ENCODE data around the gene YY1. TPM values are rescaled to one million over a fixed set of nuclear protein-coding genes. Genes with fewer than 3 reads are reported as not detected.
A peak's percentile ranks its signal among the peaks of the same experiment; 100 is the strongest.
"Not testable (repeated sequence)": the region's sequence is repeated elsewhere in the genome, so short reads cannot be mapped to it uniquely, and the experiment has no call there.

Gene YY1
- total and polyA plus RNA-seq, 5 donors = 28.8 to 47.4 (median 45.7) TPM

- WGBS = 79% methylated on average over 5 of the region's 5 CpGs
- intact Hi-C loops (cut with DNase I) = no loop called here
- no peaks in the 10 kb centered on the region for H3K9me3 ChIP-seq (ENCODE audit: control insufficient read depth, low read length)
- no peak overlapping the region for H3K4me3 ChIP-seq (ENCODE audit: low read length)
- no peaks in the 10 kb centered on the region for H3K4me1 ChIP-seq (ENCODE audit: control insufficient read depth, insufficient read depth, low read length)
- H3K27ac ChIP-seq (ENCODE audit: low read length) = no peak overlapping the region
- DNase-seq (no peak), ATAC-seq (no peak)
- no peaks in the 10 kb centered on the region for H3K27me3 ChIP-seq (ENCODE audit: control insufficient read depth, insufficient read depth)
Observed at GRCh38 chr14:100230361-100230760, 8.6 kb upstream of the YY1 start.

DNA sequence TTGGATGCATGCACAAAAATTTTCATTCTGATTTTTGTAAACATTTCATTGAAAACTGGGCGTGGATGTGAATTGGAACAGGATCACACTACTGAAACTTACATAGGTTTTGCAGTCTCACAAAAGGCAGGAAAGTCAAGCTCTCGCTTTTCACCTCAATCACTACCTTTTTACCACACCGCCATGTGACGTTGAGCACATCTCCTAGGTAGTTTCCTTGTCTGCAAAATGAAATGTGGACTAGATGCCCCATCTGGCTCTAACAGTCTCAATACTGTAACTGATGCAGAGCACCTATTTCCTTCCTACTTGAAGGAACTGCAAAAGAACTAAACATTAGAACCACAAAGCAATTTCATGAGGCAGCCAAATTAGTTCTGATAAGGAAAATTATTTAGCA, 4.4 kb upstream of the YY1 start:
- no peak for ATAC-seq
- no peak for DNase-seq
- intact Hi-C loops (cut with DNase I) = no loop called here
- no peak overlapping the region for H3K4me3 ChIP-seq (ENCODE audit: low read length)
- no peaks in the 10 kb centered on the region for H3K4me1 ChIP-seq (ENCODE audit: control insufficient read depth, insufficient read depth, low read length)
- no peaks in the 10 kb centered on the region for H3K9me3 ChIP-seq (ENCODE audit: control insufficient read depth, low read length)
- no peak overlapping the region for H3K27ac ChIP-seq (ENCODE audit: low read length)
- WGBS = 78% methylated on average over 4 of the region's 4 CpGs
- H3K27me3 ChIP-seq (ENCODE audit: control insufficient read depth, insufficient read depth) = no peaks in the 10 kb centered on the region

GRCh38 chr14:100236271-100236818, 2.6 kb upstream of the YY1 start:
- H3K9me3 ChIP-seq (ENCODE audit: control insufficient read depth, low read length); H3K4me3 ChIP-seq (ENCODE audit: low read length); H3K27ac ChIP-seq (ENCODE audit: low read length); H3K4me1 ChIP-seq (ENCODE audit: control insufficient read depth, insufficient read depth, low read length); ATAC-seq; H3K27me3 ChIP-seq (ENCODE audit: control insufficient read depth, insufficient read depth); intact Hi-C loops (cut with DNase I): not testable (repeated sequence)
- WGBS = 84% methylated on average over 12 of the region's 12 CpGs
- peak in 1 of 3 donors; percentile 20 for DNase-seq

GRCh38 chr14:100236881-100237280, 2.1 kb upstream of the YY1 start:
- no peaks in the 10 kb centered on the region for H3K9me3 ChIP-seq (ENCODE audit: control insufficient read depth, low read length)

GRCh38 chr14:100237735-100238418, 1.1 kb upstream of the YY1 start:
- WGBS = under 1% methylated on average over 64 of the region's 64 CpGs
- Histone ChIP-seq H3K27ac (ENCODE audit: low read length) (peak overlapping the region; percentile 92), H3K4me1 (ENCODE audit: control insufficient read depth, insufficient read depth, low read length) (no peaks in the 10 kb centered on the region), H3K4me3 (ENCODE audit: low read length) (peak overlapping the region; percentile 81), H3K9me3 (ENCODE audit: control insufficient read depth, low read length) (no peaks in the 10 kb centered on the region), H3K27me3 (ENCODE audit: control insufficient read depth, insufficient read depth) (no peaks in the 10 kb centered on the region)
- ATAC-seq (peak; percentile 5 to 8), DNase-seq (peak in 2 of 3 donors; percentile 73 to 76)
- intact Hi-C loops (cut with DNase I) = no loop called here

More at GRCh38 chr14:100236881-100237280, 2.1 kb upstream of the YY1 start:
- Histone ChIP-seq H3K4me1 (ENCODE audit: control insufficient read depth, insufficient read depth, low read length) (no peaks in the 10 kb centered on the region), H3K4me3 (ENCODE audit: low read length) (peak overlapping the region; percentile 81), H3K27me3 (ENCODE audit: control insufficient read depth, insufficient read depth) (no peaks in the 10 kb centered on the region), H3K27ac (ENCODE audit: low read length) (no peak overlapping the region)
- intact Hi-C loops (cut with DNase I) = no loop called here
- DNase-seq (no peak), ATAC-seq (no peak)

- Histone ChIP-seq H3K9me3 (ENCODE audit: control insufficient read depth, low read length) (no peaks in the 10 kb centered on the region), H3K4me3 (ENCODE audit: low read length) (peak overlapping the region; percentile 69), H3K27me3 (ENCODE audit: control insufficient read depth, insufficient read depth) (no peaks in the 10 kb centered on the region), H3K4me1 (ENCODE audit: control insufficient read depth, insufficient read depth, low read length) (no peaks in the 10 kb centered on the region), H3K27ac (ENCODE audit: low read length) (peak overlapping the region; percentile 79)
- ATAC-seq (peak; percentile 1 to 3), DNase-seq (peak; percentile 37 to 80 (median 77))
- under 1% methylated on average over 93 of the region's 93 CpGs for WGBS
- intact Hi-C loops (cut with DNase I) = no loop called here
Observed at GRCh38 chr14:100239211-100239839, 381 bp downstream of the YY1 start.

DNA sequence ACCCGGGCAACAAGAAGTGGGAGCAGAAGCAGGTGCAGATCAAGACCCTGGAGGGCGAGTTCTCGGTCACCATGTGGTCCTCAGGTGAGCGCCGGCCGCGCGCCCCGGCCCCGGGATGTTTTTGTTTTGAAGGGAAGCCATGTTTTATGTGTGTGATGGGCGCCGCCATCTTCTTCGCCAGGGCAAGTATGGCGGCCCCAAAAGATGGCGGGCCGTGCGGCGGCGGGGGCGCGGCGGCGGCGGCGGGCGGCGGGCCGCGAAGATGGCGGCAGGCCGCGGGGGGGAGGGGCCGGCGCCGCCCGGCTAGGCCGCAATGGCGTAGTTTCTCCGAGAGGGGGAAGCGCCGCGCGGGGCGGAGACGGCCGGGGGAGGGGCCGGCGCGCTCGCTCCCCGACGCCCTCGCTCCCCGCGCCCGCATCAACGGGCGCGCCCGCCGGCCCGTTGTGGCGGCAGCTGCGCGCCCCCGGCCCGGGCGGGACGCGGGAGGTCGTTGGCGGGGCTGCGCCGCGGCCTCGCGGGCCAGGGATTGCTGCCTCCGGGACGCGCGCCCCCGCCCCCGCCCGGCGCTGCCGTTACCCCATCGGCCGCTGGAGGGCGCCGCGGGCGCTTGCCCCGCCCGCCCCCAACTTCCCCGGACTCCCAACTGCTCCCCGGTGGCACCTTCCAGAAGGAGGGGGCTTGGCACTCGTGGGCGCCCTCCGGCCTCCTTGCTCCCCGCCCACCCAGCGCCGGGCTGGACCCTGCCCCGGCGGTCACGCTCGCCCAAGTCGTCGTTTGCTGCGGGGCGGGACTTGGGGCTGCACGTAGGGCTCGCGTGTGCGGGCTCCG, 1.1 kb downstream of the YY1 start:
- DNase-seq (peak; percentile 92 to 96 (median 95)), ATAC-seq (peak; percentile 75 to 84)
- Histone ChIP-seq H3K27me3 (ENCODE audit: control insufficient read depth, insufficient read depth) (no peaks in the 10 kb centered on the region), H3K4me1 (ENCODE audit: control insufficient read depth, insufficient read depth, low read length) (peaks cover 2% of the 10 kb centered on the region), H3K4me3 (ENCODE audit: low read length) (peak overlapping the region; percentile 69), H3K9me3 (ENCODE audit: control insufficient read depth, low read length) (no peaks in the 10 kb centered on the region), H3K27ac (ENCODE audit: low read length) (peak overlapping the region; percentile 91)
- WGBS = under 1% methylated on average over 115 of the region's 115 CpGs
- intact Hi-C loops (cut with DNase I) = no loop called here

- H3K4me1 ChIP-seq (ENCODE audit: control insufficient read depth, insufficient read depth, low read length) = peaks cover 2% of the 10 kb centered on the region
Observed at GRCh38 chr14:100240668-100241032, 1.7 kb downstream of the YY1 start.

GRCh38 chr14:100241279-100241678, 2.3 kb downstream of the YY1 start:
- Histone ChIP-seq H3K27me3 (ENCODE audit: control insufficient read depth, insufficient read depth) (no peaks in the 10 kb centered on the region), H3K27ac (ENCODE audit: low read length) (no peak overlapping the region), H3K9me3 (ENCODE audit: control insufficient read depth, low read length) (no peaks in the 10 kb centered on the region), H3K4me3 (ENCODE audit: low read length) (peak overlapping the region; percentile 69), H3K4me1 (ENCODE audit: control insufficient read depth, insufficient read depth, low read length) (peaks cover 5% of the 10 kb centered on the region)
- intact Hi-C loops (cut with DNase I) = no loop called here
- WGBS = 29% methylated on average over 3 of the region's 3 CpGs
- DNase-seq = no peak
- ATAC-seq = no peak

More at GRCh38 chr14:100240668-100241032, 1.7 kb downstream of the YY1 start:
- no peak for DNase-seq
- Histone ChIP-seq H3K9me3 (ENCODE audit: control insufficient read depth, low read length) (no peaks in the 10 kb centered on the region), H3K27me3 (ENCODE audit: control insufficient read depth, insufficient read depth) (no peaks in the 10 kb centered on the region), H3K27ac (ENCODE audit: low read length) (peak overlapping the region; percentile 91), H3K4me3 (ENCODE audit: low read length) (peak overlapping the region; percentile 69)
- intact Hi-C loops (cut with DNase I) = no loop called here
- no peak for ATAC-seq
- WGBS = 2% methylated on average over 13 of the region's 13 CpGs

DNA sequence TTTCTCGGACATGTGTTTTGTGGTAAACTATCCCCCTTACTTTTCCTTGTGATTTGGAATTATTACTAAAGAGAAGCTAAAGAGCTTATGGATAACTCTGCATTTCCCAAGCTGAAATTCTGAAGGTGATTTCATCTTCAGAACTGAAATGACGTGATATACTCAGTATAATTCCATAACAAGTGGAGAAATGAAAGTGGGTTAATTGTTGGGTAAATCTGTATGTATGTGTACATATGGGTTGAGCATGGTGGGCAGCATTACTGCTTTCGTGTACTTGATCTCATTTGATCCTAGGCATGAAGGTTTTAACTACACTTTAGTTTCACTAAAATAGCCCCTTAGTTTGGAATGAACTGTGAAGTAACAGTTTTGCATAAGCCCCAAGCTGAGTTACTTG, 4.1 kb downstream of the YY1 start:
- intact Hi-C loops (cut with DNase I) = no loop called here
- WGBS = 86% methylated on average over 3 of the region's 3 CpGs
- no peaks in the 10 kb centered on the region for H3K9me3 ChIP-seq (ENCODE audit: control insufficient read depth, low read length)
- no peak for ATAC-seq
- peaks cover 9% of the 10 kb centered on the region for H3K4me1 ChIP-seq (ENCODE audit: control insufficient read depth, insufficient read depth, low read length)
- H3K27ac ChIP-seq (ENCODE audit: low read length) = no peak overlapping the region
- no peak for DNase-seq
- no peaks in the 10 kb centered on the region for H3K27me3 ChIP-seq (ENCODE audit: control insufficient read depth, insufficient read depth)
- no peak overlapping the region for H3K4me3 ChIP-seq (ENCODE audit: low read length)
